Esophagus squamous epithelium (tissue), 4 donors: ENCODE results near the gene C2orf78.

ENCODE experiments used
- POLR2A ChIP-seq, 4 donors: fragments of 450-650 bp; IDR thresholded peaks; one replicate each; pipeline ENCODE4 v1.6.1; 2017; ENCODE audit warnings: antibody characterized with exemption in 4 of 4, mild to moderate bottlenecking in 4 of 4, moderate library complexity in 3 of 4
- TF ChIP-seq, protein P1 (sequence below), 6 experiments: fragments of 450-650 bp in 4 of 6; fragments of 200-600 bp in 2 of 6; sonication (generic) in 2 of 6; IDR thresholded peaks; one replicate each; pipeline ENCODE4 v1.5.1; 2016 to 2019; ENCODE audit warnings: antibody characterized with exemption in 6 of 6, mild to moderate bottlenecking in 4 of 6, moderate library complexity in 4 of 6

- TF ChIP-seq, protein P1, sequence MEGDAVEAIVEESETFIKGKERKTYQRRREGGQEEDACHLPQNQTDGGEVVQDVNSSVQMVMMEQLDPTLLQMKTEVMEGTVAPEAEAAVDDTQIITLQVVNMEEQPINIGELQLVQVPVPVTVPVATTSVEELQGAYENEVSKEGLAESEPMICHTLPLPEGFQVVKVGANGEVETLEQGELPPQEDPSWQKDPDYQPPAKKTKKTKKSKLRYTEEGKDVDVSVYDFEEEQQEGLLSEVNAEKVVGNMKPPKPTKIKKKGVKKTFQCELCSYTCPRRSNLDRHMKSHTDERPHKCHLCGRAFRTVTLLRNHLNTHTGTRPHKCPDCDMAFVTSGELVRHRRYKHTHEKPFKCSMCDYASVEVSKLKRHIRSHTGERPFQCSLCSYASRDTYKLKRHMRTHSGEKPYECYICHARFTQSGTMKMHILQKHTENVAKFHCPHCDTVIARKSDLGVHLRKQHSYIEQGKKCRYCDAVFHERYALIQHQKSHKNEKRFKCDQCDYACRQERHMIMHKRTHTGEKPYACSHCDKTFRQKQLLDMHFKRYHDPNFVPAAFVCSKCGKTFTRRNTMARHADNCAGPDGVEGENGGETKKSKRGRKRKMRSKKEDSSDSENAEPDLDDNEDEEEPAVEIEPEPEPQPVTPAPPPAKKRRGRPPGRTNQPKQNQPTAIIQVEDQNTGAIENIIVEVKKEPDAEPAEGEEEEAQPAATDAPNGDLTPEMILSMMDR (IDR thresholded peaks at IDR 0.05) = peak; percentile 72 to 95 (median 90)
- TF ChIP-seq POLR2A (IDR thresholded peaks at IDR 0.05) = peak in 3 of 4 donors; percentile 44 to 88 (median 83)
These were observed 4.3 kb upstream of the C2orf78 start, which contains the start of gene DUSP11 for GRCh38 chr2:73779467-73780236.
